ENCODE data around the gene SCLT1.
"Not testable (repeated sequence)": the region's sequence is repeated elsewhere in the genome, so short reads cannot be mapped to it uniquely, and the experiment has no call there.

The SCLT1 gene

GRCh38 chr4:129093191-129093920, at the start of gene SCLT1:
Gene SCLT1, minus strand, starts transcription at chr4:129093539. Its CDS starts 436 bp downstream, at chr4:129093103.
- DNase-seq (ENCODE audit: low read depth in 2 of 2), result peak; percentile 91 to 96

GRCh38 chr4:129140521-129140920, 47.2 kb upstream of the SCLT1 start:
- DNase-seq (ENCODE audit: low read depth in 2 of 2), result no peak

DNA sequence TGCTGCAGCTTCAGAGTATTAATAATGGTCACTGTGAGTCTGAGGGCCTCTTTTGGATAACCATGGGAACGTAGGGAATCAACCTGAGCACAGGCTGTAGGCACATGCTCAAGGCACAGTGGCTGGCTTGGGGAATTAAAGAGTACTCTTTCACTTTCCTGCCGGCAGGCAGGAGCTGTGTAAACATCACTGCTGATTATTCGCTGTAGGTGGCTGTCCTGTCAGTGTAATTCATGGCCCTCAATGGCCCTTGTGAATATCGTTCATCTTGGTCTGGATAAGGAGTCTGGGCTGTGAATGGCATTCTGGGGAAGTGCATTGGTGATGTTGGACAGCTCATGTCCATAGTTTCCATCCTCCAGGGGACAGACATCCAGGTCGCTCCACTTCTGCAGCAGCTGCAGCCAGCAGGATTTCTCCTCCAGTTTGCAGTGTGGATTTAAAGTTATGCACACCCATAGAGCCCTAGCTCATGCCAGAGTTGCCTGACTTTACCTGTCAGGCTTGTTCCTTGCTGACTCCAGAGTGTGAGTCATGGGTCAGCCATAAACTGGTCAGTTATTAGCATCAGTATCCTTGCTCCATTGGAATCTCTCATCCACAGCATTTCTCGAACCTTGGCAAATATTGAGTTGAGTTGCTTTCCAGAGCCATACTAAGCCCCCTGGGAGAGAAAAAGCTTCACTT, 45.6 kb upstream of the SCLT1 start:
- no peak for DNase-seq (ENCODE audit: low read depth in 2 of 2)

- no peak for DNase-seq (ENCODE audit: low read depth in 2 of 2)
Observed at GRCh38 chr4:129136433-129136832, 43.1 kb upstream of the SCLT1 start.

DNA sequence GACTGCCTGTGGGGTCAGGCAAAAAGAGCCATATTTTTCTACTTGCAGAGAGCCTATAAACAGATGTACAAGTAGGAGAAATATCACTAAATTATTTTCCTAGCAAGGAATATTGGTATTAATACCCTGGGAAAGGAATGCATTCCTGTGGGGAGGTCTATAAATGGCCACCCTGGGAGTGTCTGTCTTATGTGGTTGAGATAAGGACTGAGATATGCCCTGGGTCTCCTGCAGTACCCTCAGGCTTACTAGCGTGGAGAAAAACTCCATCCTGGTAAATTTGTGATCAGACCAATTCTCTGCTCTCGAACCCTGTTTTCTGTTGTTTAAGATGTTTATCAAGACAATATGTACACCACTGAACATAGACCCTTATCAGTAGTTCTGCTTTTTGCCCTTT, 38.0 kb upstream of the SCLT1 start:
- no peak for DNase-seq (ENCODE audit: low read depth in 2 of 2)

DNA sequence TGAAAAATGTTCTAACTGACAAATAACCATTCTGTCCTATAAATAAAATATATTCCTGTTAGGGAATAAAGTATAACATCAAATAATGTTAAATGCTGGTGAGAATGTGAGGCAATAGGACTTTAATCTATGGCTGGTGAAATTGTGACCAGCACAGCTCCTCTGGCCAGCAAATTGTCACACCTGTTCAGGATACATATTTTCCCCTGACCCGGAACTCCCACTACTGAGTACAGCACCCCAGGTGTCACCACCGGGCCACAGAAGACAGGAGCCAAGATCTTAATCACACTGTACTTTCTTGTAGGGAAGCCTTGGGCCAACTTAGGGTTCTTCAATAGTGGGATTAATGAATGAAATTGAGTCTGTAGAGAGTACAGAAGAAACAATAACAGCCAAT, 35.8 kb upstream of the SCLT1 start:
- DNase-seq (ENCODE audit: low read depth in 2 of 2), result no peak

DNA sequence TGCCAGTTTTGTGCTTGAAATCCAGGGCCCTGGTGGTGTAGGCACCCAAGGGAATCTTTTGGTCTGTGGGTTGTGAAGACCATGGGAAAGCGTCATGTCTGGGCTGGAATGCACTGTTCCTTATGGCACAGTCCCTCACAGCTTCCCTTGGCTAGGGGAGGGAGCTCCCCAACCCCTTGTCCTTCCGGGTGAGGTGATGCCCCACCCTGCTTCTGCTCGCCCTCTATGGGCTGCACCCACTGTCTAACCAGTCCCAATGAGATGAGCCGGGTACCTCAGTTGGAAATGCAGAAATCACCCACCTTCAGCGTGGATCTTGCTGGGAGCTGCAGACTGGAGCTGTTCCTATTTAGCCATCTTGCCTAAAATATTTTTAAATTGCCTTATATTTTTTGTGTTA, 33.3 kb upstream of the SCLT1 start:
- DNase-seq (ENCODE audit: low read depth in 2 of 2), result not testable (repeated sequence)

- no peak for DNase-seq (ENCODE audit: low read depth in 2 of 2)
Observed at GRCh38 chr4:129117705-129118104, 24.4 kb upstream of the SCLT1 start.

GRCh38 chr4:129113919-129114318, 20.6 kb upstream of the SCLT1 start:
- DNase-seq (ENCODE audit: low read depth in 2 of 2), result no peak

- DNase-seq (ENCODE audit: low read depth in 2 of 2), result no peak
Observed at GRCh38 chr4:129113434-129113833, 20.1 kb upstream of the SCLT1 start.

DNA sequence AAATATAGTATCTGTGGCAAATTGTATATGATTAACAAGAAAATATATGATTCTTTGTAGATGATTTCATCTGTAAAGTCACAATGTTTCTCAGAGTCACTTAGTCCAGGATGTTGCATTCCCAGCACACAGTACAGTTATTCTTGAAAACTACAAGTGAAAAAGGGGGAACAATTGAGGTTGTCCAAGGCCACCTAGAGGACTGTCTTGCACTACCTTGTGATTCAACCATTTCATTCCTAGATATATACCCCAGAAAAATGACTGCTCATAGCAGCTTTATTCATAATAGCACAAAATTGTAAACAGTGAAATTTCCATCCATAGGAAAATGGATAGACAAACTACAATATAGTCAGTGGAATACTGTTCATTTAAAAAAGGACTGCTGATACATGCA, 18.6 kb upstream of the SCLT1 start:
- DNase-seq (ENCODE audit: low read depth in 2 of 2), result no peak

- no peak for DNase-seq (ENCODE audit: low read depth in 2 of 2)
Observed at GRCh38 chr4:129110931-129111330, 17.6 kb upstream of the SCLT1 start.

DNA sequence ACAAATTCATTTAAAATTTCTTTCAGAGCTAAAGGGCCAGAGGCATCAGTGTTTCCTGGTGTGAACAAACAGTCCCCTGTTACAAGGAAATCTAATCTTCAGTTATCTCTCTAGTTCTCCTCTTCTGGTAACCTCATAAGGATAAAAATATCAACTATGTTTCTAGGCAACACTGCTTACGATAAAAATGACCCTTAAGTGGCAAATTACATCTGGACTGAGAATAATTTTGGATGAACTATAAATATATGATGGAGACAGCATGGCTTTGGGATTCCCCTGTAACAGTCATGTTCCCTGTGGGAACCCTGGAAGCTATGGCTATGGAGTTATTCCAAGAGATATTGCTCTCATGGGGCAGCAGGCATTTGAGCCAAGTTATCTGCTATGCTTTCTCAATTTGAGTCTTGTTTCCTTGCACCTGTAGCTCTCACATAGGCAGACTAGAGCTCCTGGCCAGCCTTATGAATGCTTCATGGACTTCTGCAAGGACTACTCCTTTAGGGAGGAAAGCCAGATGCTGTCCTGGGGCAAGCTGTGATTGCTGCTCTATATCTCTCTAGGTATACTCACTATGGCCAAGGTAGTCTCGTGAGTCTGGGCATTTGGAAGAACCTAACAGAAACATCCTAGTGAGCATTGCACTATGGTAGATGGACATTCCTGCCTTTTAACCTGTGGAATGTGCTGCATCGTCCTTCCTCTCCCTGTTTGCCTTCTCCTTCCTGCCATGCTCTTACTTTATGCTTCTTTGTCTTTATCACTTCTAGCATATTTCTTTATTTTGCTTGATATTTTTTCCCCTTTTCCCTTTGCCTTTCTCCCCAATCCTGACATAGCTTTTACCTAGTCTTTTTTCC, 16.9 kb upstream of the SCLT1 start:
- no peak for DNase-seq (ENCODE audit: low read depth in 2 of 2)

DNA sequence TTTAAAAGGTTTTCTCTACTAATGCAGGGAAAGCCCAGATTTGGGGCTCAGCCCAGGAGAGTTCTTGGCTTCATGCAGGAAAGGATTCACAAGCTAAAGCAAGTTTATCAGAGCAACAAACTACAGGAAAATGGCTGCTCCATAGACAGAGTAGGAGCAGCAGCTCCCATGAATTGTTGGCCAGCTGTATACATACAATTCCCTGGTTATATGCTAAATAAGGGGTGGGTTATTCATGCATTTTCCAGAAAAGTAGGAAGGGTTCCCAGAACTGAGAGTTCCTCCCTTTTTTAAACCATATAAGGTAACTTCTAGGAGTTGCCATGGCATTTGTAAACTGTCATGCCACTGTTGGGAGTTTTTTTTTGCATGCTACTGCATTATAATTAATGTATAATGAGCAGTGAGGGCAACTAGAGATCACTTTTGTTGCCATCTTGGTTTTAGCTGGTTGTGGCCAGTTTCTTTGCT, 5.2 kb upstream of the SCLT1 start:
- no peak for DNase-seq (ENCODE audit: low read depth in 2 of 2)

DNA sequence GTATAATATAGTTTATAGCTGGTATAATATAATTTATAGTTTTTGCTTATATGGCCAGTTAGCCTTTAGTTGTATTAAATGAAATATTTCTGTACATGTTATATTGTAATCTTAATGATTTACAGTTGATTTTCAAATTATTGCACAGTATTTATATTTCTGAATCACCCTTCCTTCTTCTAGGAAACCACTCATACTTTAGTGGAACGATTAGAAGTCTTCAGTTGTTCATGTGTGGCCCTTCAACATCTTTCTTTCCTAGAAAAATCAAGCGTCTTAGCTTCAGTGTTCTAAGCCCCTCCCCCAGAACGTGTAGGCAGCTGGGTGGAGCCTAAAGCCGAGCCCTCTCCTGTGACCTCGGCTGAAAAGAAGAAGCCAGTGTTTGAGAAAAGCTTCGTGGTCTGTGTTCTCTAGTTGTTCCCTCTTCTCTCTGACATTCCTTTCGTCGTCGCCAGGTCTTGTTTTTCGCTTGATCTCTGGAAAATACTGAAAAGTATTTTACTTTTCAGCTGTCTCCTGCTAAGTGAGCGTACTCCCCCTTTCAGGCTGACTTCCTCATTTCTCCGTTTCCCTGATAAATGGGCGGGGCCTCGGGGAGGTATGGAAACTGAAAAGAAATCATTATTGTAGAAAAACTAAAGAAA, 2.6 kb upstream of the SCLT1 start, which contains the start of gene C4orf33:
Gene C4orf33 (plus strand): TSS at position 342 of the 644 bp plus-strand sequence. CDS start 6,459 bp downstream, outside the sequence.
- DNase-seq (ENCODE audit: low read depth in 2 of 2), result peak; percentile 48 to 69

GRCh38 chr4:129094347-129094746, 1.0 kb upstream of the SCLT1 start:
- no peak for DNase-seq (ENCODE audit: low read depth in 2 of 2)

- no peak for DNase-seq (ENCODE audit: low read depth in 2 of 2)
Observed at GRCh38 chr4:129092631-129093190, 628 bp downstream of the SCLT1 start.

DNA sequence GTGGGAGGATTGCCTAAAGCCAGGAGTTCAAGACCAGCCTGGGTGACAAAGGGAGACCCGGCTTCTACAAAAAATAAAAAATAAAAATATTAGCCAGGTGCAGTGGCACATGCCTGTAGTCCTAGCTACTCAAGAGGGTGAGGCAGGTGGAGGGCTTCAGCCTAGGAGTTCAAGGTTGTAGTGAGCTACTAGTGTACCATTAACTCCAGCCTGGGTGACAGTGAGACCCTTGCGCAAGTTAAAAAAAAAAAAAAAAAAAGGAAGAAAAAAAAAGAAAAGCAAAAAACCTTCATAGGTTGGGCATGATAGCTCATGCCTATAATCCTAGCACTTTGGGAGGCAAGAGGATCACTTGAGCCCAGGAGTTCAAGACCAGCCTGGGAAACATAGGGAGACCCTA, 5.8 kb downstream of the SCLT1 start:
- DNase-seq (ENCODE audit: low read depth in 2 of 2), result no peak

- no peak for DNase-seq (ENCODE audit: low read depth in 2 of 2)
Observed at GRCh38 chr4:129085472-129085871, 7.9 kb downstream of the SCLT1 start.

- no peak for DNase-seq (ENCODE audit: low read depth in 2 of 2)
Observed at GRCh38 chr4:129082302-129082701, 11.0 kb downstream of the SCLT1 start.

- no peak for DNase-seq (ENCODE audit: low read depth in 2 of 2)
Observed at GRCh38 chr4:129080129-129080528, 13.2 kb downstream of the SCLT1 start.
